Mucosa of stomach (tissue), 1 donor: ENCODE data around the gene PRSS27.

ENCODE experiments used
- H3K27me3 ChIP-seq: one replicate; pipeline ENCODE4 v1.7.0; 2013; ENCODE audit warnings: mild to moderate bottlenecking, low read length; ENCODE audit not compliant: control insufficient read depth, insufficient read depth
- H3K36me3 ChIP-seq: one replicate; pipeline ENCODE4 v1.7.0; 2013; ENCODE audit warnings: low read length; ENCODE audit not compliant: control insufficient read depth, insufficient read depth
- H3K4me1 ChIP-seq: one replicate; pipeline ENCODE4 v1.7.0; 2013; ENCODE audit warnings: mild to moderate bottlenecking, low read length; ENCODE audit not compliant: control insufficient read depth, insufficient read depth
- H3K4me3 ChIP-seq: one replicate; pipeline ENCODE4 v1.7.0; 2013; ENCODE audit warnings: low read length
- H3K9ac ChIP-seq: one replicate; pipeline ENCODE4 v1.7.0; 2013; ENCODE audit warnings: mild to moderate bottlenecking, low read length, moderate library complexity
- H3K9me3 ChIP-seq: one replicate; pipeline ENCODE4 v1.7.0; 2013; ENCODE audit warnings: mild to moderate bottlenecking, low read length, moderate library complexity; ENCODE audit not compliant: control insufficient read depth
- donor health status: Pancreatic carcinoma.

PRSS27 gene

GRCh38 chr16:2710021-2710710 is 9.9 kb downstream of the PRSS27 start:
- no peak overlapping the region for H3K4me3 ChIP-seq
- H3K4me1 ChIP-seq = no peaks in the 10 kb centered on the region
- no peaks in the 10 kb centered on the region for H3K9me3 ChIP-seq
- no peaks in the 10 kb centered on the region for H3K36me3 ChIP-seq
- peaks cover 1% of the 10 kb centered on the region for H3K27me3 ChIP-seq
- H3K9ac ChIP-seq = no peak overlapping the region

- no peak overlapping the region for H3K4me3 ChIP-seq
- H3K27me3 ChIP-seq = no peaks in the 10 kb centered on the region
- H3K36me3 ChIP-seq = no peaks in the 10 kb centered on the region
- H3K9ac ChIP-seq = no peak overlapping the region
- H3K9me3 ChIP-seq = no peaks in the 10 kb centered on the region
- no peaks in the 10 kb centered on the region for H3K4me1 ChIP-seq
These were observed 10.4 kb downstream of the PRSS27 start for GRCh38 chr16:2709588-2709984.

GRCh38 chr16:2708955-2709587 is 11.0 kb downstream of the PRSS27 start:
- no peak overlapping the region for H3K4me3 ChIP-seq
- no peaks in the 10 kb centered on the region for H3K4me1 ChIP-seq
- no peak overlapping the region for H3K9ac ChIP-seq
- H3K27me3 ChIP-seq = no peaks in the 10 kb centered on the region
- no peaks in the 10 kb centered on the region for H3K36me3 ChIP-seq
- H3K9me3 ChIP-seq = no peaks in the 10 kb centered on the region

GRCh38 chr16:2708290-2708639 is 11.8 kb downstream of the PRSS27 start:
- Histone ChIP-seq H3K9me3 (no peaks in the 10 kb centered on the region), H3K27me3 (no peaks in the 10 kb centered on the region), H3K36me3 (no peaks in the 10 kb centered on the region), H3K4me1 (no peaks in the 10 kb centered on the region), H3K9ac (no peak overlapping the region), H3K4me3 (no peak overlapping the region)

DNA sequence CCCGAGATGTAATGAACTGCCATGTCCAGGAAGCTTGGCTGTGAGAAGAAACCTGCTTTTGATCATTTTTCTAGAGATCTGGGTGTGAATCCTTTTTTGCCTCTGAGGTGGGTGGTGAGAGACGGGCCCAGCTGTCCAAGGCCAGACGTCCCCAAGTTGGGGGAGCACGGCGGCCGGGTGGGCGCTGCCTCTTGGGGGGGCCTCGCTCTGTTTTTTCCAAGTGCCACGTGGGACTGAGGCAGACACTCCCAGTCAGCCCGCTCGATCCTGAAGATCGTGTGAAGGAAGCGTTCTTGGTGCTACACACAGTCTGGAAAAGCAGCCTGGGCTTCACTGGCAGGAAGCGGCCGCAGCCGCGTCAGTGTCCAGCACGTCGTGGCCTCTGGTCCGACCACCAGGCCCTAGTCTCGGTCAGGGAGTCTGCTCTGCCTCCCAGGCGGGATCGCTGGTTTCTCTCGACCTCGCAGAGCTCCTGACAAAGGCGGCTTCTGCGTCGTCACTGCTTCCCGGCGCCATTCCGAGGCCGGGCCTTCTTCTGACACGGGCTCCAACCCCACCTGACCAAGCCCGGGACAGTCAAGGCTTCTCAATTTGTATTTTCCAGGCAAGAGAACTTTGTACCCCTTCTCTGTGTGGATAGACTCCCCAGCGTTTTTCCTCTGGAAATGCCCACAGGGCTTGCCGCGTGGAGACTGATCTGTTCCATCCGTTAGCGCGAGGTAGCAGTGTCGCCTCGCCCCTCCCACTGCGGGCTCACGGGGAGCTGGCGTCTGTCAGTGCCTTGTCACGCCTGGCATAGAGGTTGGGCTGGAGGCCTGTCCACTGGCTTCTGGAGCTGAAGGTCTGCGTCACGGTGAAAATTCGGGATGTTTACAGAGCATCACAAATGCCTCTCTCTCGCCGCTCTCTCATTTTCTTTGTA is 12.4 kb downstream of the PRSS27 start:
- Histone ChIP-seq H3K9me3 (no peaks in the 10 kb centered on the region), H3K9ac (no peak overlapping the region), H3K4me3 (no peak overlapping the region), H3K4me1 (no peaks in the 10 kb centered on the region), H3K36me3 (peaks cover under 1% of the 10 kb centered on the region), H3K27me3 (no peaks in the 10 kb centered on the region)

DNA sequence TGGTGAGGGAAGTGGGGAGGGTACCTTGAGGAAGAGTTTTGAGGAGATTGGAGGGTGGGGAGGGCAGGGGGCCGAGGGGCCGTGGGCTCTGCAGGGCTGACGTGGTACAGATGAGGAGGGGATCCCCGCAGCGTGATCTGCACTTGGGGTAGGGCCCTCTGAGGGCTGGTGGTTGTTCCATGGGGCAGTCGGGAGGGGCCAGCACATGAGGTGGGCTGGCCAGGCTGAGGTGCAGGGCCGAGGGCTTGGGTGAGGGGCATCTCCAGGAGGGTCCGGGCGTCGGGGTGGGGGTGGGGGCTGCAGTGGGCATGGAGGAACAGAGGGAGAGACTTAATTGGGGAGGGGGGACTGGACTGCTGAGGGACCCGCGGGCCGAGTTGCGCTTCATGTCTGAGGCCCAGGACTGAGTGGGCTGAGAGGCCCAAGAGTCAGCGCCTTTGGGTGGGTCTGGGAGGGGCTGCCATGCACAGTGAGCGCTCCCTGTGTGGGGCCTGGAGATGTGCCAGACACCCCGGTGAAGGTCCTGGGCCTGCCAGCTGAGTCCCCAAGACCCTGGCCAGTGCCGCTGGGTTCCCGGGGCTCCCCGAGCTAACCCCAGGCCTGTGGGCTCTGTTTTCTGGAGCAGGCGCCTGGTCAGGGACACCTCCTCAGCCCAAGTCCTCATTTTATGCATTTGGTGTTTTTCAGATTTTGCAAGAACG is 13.3 kb downstream of the PRSS27 start:
- H3K9ac ChIP-seq = no peak overlapping the region
- H3K27me3 ChIP-seq = no peaks in the 10 kb centered on the region
- no peaks in the 10 kb centered on the region for H3K4me1 ChIP-seq
- no peaks in the 10 kb centered on the region for H3K9me3 ChIP-seq
- peaks cover 8% of the 10 kb centered on the region for H3K36me3 ChIP-seq
- H3K4me3 ChIP-seq = no peak overlapping the region

GRCh38 chr16:2706085-2706484 is 13.9 kb downstream of the PRSS27 start:
- no peaks in the 10 kb centered on the region for H3K9me3 ChIP-seq
- H3K36me3 ChIP-seq = peaks cover 8% of the 10 kb centered on the region
- no peaks in the 10 kb centered on the region for H3K4me1 ChIP-seq
- no peak overlapping the region for H3K9ac ChIP-seq
- H3K27me3 ChIP-seq = no peaks in the 10 kb centered on the region
- H3K4me3 ChIP-seq = no peak overlapping the region

GRCh38 chr16:2705351-2705750 is 14.7 kb downstream of the PRSS27 start:
- Histone ChIP-seq H3K27me3 (no peaks in the 10 kb centered on the region), H3K9me3 (no peaks in the 10 kb centered on the region), H3K4me1 (no peaks in the 10 kb centered on the region), H3K9ac (no peak overlapping the region), H3K36me3 (peaks cover 16% of the 10 kb centered on the region), H3K4me3 (no peak overlapping the region)

DNA sequence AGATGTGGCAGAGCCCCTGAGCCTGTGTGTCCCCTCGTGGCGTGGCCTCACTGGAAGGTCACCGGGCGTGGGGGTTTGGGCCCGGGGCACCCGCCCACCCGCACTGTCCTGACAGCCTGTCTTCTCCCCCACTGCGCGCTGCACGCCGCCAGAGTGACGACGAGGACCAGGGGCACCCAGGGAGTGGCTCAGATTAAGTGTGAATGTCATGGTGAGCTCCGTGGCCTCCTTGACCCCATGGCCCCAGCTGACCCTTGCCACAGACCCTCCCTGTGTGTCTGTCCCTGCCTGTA is 15.1 kb downstream of the PRSS27 start:
- H3K9me3 ChIP-seq = no peaks in the 10 kb centered on the region
- no peak overlapping the region for H3K4me3 ChIP-seq
- H3K36me3 ChIP-seq = peaks cover 16% of the 10 kb centered on the region
- no peak overlapping the region for H3K9ac ChIP-seq
- no peaks in the 10 kb centered on the region for H3K27me3 ChIP-seq
- no peaks in the 10 kb centered on the region for H3K4me1 ChIP-seq

DNA sequence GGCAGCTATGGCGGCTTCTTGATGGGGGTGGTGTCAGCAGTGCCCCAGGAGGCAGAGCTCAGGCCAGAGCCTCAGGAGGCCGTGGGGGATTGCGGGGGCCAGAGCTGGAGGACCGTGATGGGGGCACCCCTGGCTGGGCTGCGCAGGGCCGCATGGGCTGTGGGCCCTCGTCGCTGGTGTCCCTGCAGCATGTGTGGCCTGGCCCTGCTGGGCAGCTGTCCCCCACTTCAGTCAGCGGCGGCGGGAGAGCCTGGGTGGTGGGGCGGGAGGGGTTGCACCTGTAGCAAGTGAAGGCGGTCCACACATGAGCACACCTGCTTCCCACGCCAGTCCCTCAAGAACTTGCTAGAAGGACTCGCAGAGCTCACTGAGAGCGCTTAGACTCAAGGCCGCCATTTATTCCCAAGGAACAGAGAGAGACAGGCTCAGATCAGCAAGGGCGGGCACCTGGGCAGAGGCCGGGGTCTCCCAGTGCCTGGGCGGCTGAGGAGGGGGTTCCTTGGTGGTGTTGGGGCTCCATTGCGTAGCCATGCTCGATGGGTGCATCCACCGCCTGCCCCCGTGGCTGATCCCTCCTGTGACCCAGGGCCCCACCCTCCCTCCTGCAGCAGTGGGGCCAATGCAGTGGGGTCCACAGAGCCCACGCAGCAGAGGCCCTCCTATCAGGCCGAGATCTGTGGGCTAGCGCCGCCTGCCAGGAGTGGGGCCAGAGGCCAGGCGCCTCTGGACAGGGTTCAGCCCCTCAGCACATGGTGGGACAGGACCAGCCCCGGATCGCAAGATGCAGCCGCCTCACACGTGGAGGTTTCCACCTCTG is 15.7 kb downstream of the PRSS27 start:
- Histone ChIP-seq H3K9me3 (no peaks in the 10 kb centered on the region), H3K36me3 (peaks cover 16% of the 10 kb centered on the region), H3K4me3 (no peak overlapping the region), H3K27me3 (no peaks in the 10 kb centered on the region), H3K4me1 (no peaks in the 10 kb centered on the region), H3K9ac (no peak overlapping the region)

- Histone ChIP-seq H3K4me3 (no peak overlapping the region), H3K9me3 (no peaks in the 10 kb centered on the region), H3K9ac (no peak overlapping the region), H3K27me3 (no peaks in the 10 kb centered on the region), H3K4me1 (no peaks in the 10 kb centered on the region), H3K36me3 (peaks cover 16% of the 10 kb centered on the region)
These were observed 16.9 kb downstream of the PRSS27 start for GRCh38 chr16:2702871-2703745.
